ENCODE data around the gene KRT23. TPM values are rescaled to one million over a fixed set of nuclear protein-coding genes. Genes with fewer than 3 reads are reported as not detected.

Gene KRT23
- total RNA-seq, 2 experiments from 2014 or later, result not detected

DNA sequence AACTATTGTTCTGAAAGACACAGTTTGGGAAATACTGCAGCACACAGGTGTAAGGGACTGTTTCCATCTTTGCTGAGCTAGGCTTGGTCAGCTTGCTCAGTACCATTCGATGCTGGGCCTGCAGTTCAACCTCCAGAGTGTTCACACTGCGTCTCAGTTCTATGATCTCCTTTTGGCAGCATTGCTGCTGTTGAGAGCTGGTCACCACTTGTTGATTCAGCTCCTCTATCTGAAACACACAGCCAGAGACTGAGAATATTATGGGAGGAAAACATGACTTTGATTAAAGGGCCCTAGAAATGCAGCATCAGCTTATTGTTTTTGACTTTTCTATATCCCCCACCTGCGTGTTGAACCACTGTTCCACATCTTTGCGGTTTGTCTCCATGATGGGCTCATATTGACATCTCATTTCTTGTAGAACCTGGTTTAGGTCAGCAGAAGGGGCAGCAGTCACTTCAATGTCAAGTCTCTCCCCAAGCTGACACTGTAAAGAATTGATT, 24.7 kb upstream of the KRT23 start:
- Mint-ChIP-seq H3K4me1 (ENCODE audit: low read depth) (no peaks in the 10 kb centered on the region), H3K27me3 (ENCODE audit: low read depth) (peaks cover 9% of the 10 kb centered on the region), H3K36me3 (ENCODE audit: low read depth) (no peaks in the 10 kb centered on the region), H3K9me3 (no peaks in the 10 kb centered on the region), H3K4me3 (no peak overlapping the region), H3K27ac (no peak overlapping the region)
- intact Hi-C loops (cut with micrococcal nuclease), result no loop called here
- DNase-seq, result no peak
- CTCF ChIA-PET, result interaction anchor here (0.6 to 0.7 kb wide), 4 partner anchors 143 to 270 kb away, joined by 3 to 5 read pairs (median 3); partner anchors contain the start of genes KRTAP4-1 and KRTAP9-3

DNA sequence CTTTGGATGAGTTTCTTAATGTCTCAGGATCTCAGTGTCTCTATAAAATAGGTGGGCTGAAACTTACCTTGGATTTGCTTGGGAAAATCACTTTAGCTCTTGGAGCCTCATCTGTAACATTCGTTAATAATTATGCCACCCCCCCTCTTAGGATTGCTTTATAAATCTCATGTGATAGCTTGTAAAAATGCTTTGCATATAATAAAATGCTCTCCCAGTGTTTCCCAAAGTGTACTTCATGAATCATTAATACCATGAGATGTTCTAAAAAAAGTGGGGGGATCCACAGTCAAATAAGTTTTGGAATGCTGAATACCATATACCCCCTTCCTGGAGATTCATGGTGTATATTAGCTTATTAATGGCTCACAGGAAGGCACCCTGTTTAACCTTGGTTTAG, 24.1 kb upstream of the KRT23 start:
- H3K4me1 Mint-ChIP-seq (ENCODE audit: low read depth), result no peaks in the 10 kb centered on the region
- no peak overlapping the region for H3K4me3 Mint-ChIP-seq
- no peak for DNase-seq
- no peak overlapping the region for H3K27ac Mint-ChIP-seq
- intact Hi-C loops (cut with micrococcal nuclease), result no loop called here
- no peaks in the 10 kb centered on the region for H3K9me3 Mint-ChIP-seq
- CTCF ChIA-PET, result interaction anchor here (0.6 to 0.7 kb wide), 3 partner anchors 142 to 237 kb away, joined by 3 to 5 read pairs (median 3); partner anchors contain the start of gene KRTAP4-1
- H3K36me3 Mint-ChIP-seq (ENCODE audit: low read depth), result no peaks in the 10 kb centered on the region
- H3K27me3 Mint-ChIP-seq (ENCODE audit: low read depth), result peaks cover 5% of the 10 kb centered on the region

DNA sequence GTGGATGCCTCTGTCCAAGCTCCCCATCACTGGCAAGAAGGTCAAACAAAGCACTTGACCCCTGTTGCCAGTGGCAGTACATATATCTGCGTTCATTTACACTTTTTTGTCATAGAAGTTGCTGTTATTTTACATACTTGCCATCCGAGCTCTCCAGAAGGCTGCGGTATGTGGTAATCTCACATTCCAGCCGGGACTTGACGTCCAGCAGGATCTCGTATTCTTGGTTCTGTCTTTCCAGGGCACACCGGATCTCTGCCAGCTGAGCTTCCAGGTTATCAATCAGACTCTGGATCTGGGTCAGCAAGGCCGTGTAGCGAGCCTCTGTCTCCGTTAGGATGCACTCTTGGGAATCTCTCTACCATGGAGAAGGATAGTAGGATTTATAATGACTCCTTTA, 22.7 kb upstream of the KRT23 start:
- Mint-ChIP-seq H3K27me3 (ENCODE audit: low read depth) (no peaks in the 10 kb centered on the region), H3K27ac (no peak overlapping the region), H3K9me3 (no peaks in the 10 kb centered on the region), H3K36me3 (ENCODE audit: low read depth) (no peaks in the 10 kb centered on the region), H3K4me3 (no peak overlapping the region), H3K4me1 (ENCODE audit: low read depth) (no peaks in the 10 kb centered on the region)
- intact Hi-C loops (cut with micrococcal nuclease), result no loop called here
- CTCF ChIA-PET, result interaction anchor here (0.5 kb wide), 1 partner anchor 574 kb away, joined by 5 read pairs; no protein-coding TSS in a partner anchor
- no peak for DNase-seq

DNA sequence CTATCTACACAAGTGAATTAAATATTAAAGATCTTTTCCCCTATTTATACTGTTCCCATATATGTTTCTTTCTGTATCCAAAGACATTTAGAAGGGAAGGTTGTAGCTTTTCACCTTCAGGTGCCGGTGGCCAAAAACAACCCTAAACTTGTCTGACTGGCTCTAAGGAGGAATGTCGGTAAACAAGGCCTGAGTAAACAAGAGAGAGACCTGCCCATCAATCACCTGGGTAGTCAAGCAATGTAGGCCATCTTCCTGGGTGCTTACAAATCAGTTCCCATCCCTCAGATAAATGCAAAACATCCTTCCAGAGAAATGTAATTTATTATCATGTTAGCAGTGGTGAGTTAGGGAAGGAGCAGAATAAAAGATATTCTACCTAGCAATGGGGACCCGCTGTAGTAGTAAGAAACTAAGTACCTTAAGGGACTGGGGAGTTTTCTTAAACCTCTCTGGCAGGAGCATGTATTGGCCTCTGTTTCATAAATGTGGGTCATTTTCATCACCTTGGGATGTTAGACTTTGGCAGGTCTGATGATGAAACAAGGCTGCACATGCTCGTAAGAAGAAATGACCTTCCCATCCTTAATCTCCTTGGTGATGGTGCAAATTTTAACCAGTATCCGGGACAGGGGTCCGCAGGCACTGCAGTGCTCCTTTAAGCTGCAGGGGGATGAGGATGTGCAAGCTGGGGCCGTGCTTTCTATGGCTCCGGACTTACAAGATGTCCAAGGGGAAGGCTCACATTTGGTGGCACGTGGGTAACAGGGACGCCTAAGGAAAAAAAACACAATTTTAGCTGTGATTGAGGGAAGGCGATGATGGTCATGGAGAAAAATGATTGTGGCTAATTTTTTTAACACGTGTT, 20.9 kb upstream of the KRT23 start:
- no peak for DNase-seq
- CTCF ChIA-PET, result no interaction called here
- Mint-ChIP-seq H3K9me3 (no peaks in the 10 kb centered on the region), H3K36me3 (ENCODE audit: low read depth) (no peaks in the 10 kb centered on the region), H3K27me3 (ENCODE audit: low read depth) (peaks cover 4% of the 10 kb centered on the region), H3K27ac (no peak overlapping the region), H3K4me3 (no peak overlapping the region), H3K4me1 (ENCODE audit: low read depth) (no peaks in the 10 kb centered on the region)
- intact Hi-C loops (cut with micrococcal nuclease), result no loop called here

DNA sequence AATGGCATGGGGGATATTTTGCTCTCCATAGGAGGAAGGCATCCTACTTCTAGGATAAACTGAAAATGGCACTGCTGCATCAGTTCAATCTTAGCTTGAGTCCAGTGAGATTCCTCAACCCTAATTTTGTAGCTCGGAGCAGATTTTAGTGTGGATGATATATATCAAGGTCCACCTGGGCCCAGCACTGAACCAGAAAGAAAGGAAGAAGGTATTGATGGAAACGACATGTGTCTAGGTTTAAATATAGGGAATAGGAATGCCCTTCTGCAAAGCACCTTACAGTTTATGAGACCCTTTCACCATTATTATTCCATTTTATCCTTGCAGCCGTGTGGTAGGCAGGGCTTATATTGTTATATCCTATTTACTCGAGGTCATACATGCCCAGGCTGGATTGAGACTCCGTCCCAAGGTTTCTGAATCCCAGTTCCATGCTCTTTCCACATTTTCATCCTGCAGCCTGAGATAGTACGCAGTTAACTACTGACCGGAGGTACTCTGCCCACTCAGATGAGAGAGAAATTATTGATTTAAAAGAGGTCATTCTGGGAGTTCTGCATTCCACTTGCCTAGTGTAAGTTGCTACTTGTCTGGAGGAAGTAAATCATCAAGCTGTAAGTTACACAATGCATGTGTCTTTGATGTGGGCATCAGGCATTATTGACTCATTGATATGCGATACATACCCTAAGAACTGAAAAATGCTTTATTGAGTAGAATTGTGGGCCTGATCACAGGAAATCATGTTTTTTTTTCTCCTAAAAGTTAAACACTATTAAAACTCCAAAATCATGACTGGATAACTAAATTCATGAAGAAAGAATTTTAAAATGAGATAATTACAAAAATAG, 19.2 kb upstream of the KRT23 start:
- H3K4me1 Mint-ChIP-seq (ENCODE audit: low read depth), result no peaks in the 10 kb centered on the region
- H3K4me3 Mint-ChIP-seq, result no peak overlapping the region
- peaks cover 4% of the 10 kb centered on the region for H3K27me3 Mint-ChIP-seq (ENCODE audit: low read depth)
- intact Hi-C loops (cut with micrococcal nuclease), result no loop called here
- no peaks in the 10 kb centered on the region for H3K36me3 Mint-ChIP-seq (ENCODE audit: low read depth)
- no peak for DNase-seq
- H3K9me3 Mint-ChIP-seq, result no peaks in the 10 kb centered on the region
- no peak overlapping the region for H3K27ac Mint-ChIP-seq
- CTCF ChIA-PET, result no interaction called here

DNA sequence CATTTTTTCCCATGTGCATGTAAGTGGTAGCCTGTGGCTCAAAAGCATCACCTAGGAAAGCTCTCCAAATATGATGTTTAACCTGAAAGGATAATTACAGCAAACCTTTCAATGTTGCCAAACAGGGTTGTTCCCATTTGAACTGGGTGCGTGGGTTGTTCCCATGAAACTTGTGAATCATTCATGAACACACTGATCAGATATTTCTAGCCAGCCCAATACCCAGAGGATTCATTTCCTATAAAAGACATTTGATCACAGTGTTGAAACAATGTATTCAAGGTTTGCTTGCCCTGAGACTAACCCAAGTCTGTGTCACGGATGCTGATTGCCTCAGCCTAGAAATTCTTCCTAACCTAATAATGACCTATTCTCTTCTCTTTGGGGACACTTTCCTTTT, 16.4 kb upstream of the KRT23 start:
- H3K4me1 Mint-ChIP-seq (ENCODE audit: low read depth), result no peaks in the 10 kb centered on the region
- CTCF ChIA-PET, result interaction anchor here (0.6 kb wide), 1 partner anchor 747 kb away, joined by 3 read pairs; no protein-coding TSS in a partner anchor
- intact Hi-C loops (cut with micrococcal nuclease), result no loop called here
- H3K4me3 Mint-ChIP-seq, result no peak overlapping the region
- no peak overlapping the region for H3K27ac Mint-ChIP-seq
- H3K36me3 Mint-ChIP-seq (ENCODE audit: low read depth), result no peaks in the 10 kb centered on the region
- H3K27me3 Mint-ChIP-seq (ENCODE audit: low read depth), result peaks cover 10% of the 10 kb centered on the region
- DNase-seq, result no peak
- H3K9me3 Mint-ChIP-seq, result no peaks in the 10 kb centered on the region

DNA sequence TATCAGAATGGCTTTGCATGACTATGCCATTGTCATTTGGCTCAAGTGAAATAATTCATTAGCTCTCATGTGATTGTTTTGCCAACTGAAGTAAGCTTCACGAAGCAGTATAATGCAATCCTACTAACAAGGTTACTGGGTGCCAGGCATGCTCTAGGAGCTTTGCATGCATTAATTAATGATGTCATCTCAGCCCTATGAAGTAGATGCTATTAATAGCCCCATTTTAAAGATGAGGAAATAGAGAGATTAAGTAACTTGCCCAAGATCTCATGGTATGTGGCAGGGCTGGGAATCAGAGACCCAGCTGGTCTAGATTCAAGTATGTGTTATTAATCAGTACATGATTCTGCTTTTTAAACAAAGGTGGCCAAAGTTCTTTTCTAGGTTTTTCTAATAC, 15.2 kb upstream of the KRT23 start:
- no peak overlapping the region for H3K27ac Mint-ChIP-seq
- no peak overlapping the region for H3K4me3 Mint-ChIP-seq
- H3K9me3 Mint-ChIP-seq, result no peaks in the 10 kb centered on the region
- H3K36me3 Mint-ChIP-seq (ENCODE audit: low read depth), result no peaks in the 10 kb centered on the region
- H3K27me3 Mint-ChIP-seq (ENCODE audit: low read depth), result peaks cover 20% of the 10 kb centered on the region
- intact Hi-C loops (cut with micrococcal nuclease), result no loop called here
- CTCF ChIA-PET, result interaction anchor here (0.7 kb wide), 1 partner anchor 207 kb away, joined by 3 read pairs; no protein-coding TSS in a partner anchor
- no peak for DNase-seq
- no peaks in the 10 kb centered on the region for H3K4me1 Mint-ChIP-seq (ENCODE audit: low read depth)

DNA sequence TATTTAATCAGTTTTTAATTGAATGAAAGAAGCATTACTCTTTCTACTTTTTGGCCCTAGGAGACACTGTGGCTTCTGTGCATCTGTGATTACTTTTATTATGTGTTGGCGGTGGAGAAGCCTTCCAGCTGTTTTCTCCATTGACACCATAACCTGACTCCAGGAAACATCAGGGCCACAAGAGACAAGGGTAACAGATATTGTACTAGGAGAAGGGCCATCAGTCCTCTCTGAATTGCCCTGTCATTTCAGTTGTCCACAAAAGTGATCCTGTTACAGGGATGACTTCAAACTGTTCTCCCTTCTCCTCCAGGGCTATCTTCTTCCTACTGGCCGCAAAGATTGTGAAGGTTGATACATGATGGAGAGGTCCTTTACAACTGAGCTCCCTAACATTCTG, 14.7 kb upstream of the KRT23 start:
- peaks cover 22% of the 10 kb centered on the region for H3K27me3 Mint-ChIP-seq (ENCODE audit: low read depth)
- H3K9me3 Mint-ChIP-seq, result no peaks in the 10 kb centered on the region
- DNase-seq, result no peak
- intact Hi-C loops (cut with micrococcal nuclease), result no loop called here
- no peaks in the 10 kb centered on the region for H3K4me1 Mint-ChIP-seq (ENCODE audit: low read depth)
- H3K36me3 Mint-ChIP-seq (ENCODE audit: low read depth), result no peaks in the 10 kb centered on the region
- H3K4me3 Mint-ChIP-seq, result no peak overlapping the region
- CTCF ChIA-PET, result interaction anchor here (0.7 kb wide), 1 partner anchor 206 kb away, joined by 3 read pairs; no protein-coding TSS in a partner anchor
- H3K27ac Mint-ChIP-seq, result no peak overlapping the region

DNA sequence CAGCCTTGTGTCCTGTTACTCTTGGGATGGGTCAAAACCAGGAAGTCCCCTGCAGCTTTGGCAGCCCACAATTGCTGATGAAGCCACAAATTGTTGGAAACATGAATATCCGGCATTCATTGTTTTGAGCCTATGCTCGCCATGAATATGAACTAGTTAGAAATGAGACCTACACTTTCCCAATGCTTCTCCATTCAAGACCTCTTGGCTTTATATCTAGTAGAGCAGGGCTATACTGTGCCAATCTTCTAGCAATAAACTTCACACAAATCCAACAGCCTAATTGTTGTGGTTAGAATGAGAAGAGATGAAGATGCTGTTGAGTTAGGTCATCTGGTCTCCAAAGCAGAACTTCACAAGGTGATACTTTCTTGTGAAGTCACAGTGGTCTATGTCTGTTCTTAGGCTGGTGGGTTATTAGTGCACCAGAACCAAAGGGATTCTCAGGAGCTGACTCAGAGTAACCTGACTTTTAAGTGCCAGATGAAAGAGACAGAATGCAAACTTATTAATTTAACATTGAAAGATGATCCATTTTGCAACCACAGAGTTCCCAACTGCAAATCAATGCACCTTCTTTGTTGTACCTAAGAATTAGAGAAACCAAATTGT, 13.7 kb upstream of the KRT23 start:
- Mint-ChIP-seq H3K4me1 (ENCODE audit: low read depth) (no peaks in the 10 kb centered on the region), H3K27ac (no peak overlapping the region), H3K36me3 (ENCODE audit: low read depth) (no peaks in the 10 kb centered on the region), H3K27me3 (ENCODE audit: low read depth) (peaks cover 28% of the 10 kb centered on the region), H3K4me3 (no peak overlapping the region), H3K9me3 (no peaks in the 10 kb centered on the region)
- CTCF ChIA-PET, result no interaction called here
- intact Hi-C loops (cut with micrococcal nuclease), result no loop called here
- no peak for DNase-seq

DNA sequence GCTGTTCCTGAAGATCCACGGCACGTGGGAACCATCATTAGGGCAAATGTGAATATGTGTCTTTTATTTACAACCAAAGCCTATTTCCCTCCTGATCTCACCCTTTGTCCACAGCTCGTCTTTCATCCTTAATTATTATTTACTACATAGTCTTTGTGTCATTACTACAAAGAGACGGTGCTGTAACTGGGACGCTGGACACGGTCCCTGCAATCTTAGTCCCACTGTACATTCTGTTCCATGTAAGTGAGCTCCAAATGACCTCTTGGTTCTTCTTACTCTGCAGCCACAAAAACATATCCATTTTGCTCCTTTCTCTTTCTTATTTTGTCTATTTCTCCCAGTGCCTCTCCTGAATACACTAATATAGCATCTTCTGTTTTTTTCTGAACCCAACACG, 12.7 kb upstream of the KRT23 start:
- H3K4me1 Mint-ChIP-seq (ENCODE audit: low read depth), result no peaks in the 10 kb centered on the region
- no peak overlapping the region for H3K27ac Mint-ChIP-seq
- no peak for DNase-seq
- CTCF ChIA-PET, result interaction anchor here (0.6 kb wide), 1 partner anchor 13 kb away, joined by 3 read pairs; no protein-coding TSS in a partner anchor
- intact Hi-C loops (cut with micrococcal nuclease), result no loop called here
- peaks cover 28% of the 10 kb centered on the region for H3K27me3 Mint-ChIP-seq (ENCODE audit: low read depth)
- H3K9me3 Mint-ChIP-seq, result no peaks in the 10 kb centered on the region
- H3K36me3 Mint-ChIP-seq (ENCODE audit: low read depth), result no peaks in the 10 kb centered on the region
- no peak overlapping the region for H3K4me3 Mint-ChIP-seq

DNA sequence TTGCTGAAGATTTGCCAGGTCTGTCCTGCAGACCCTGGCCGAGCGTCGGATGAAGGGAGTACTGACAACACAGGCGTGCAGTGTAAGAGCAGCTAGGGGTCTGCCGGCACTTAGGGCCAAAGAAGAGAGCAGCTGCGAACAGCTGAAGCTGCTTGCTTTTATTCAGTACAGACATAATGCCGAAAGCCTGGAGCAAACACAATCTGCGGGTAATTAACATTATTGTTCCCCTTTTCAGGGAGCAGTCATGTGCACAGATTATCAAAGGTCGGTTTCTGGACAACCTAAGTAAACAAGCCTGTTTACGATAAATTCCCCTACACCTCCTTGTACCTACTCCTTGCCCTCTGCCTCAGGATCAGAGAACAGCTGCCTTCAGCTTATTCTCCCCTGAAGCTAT, 12.0 kb upstream of the KRT23 start:
- Mint-ChIP-seq H3K36me3 (ENCODE audit: low read depth) (no peaks in the 10 kb centered on the region), H3K4me3 (no peak overlapping the region), H3K4me1 (ENCODE audit: low read depth) (no peaks in the 10 kb centered on the region), H3K27ac (no peak overlapping the region), H3K9me3 (no peaks in the 10 kb centered on the region), H3K27me3 (ENCODE audit: low read depth) (peaks cover 28% of the 10 kb centered on the region)
- CTCF ChIA-PET, result interaction anchor here (0.6 kb wide), 1 partner anchor 211 kb away, joined by 4 read pairs; the partner anchor contains the start of gene KRTAP4-4
- no peak for DNase-seq
- intact Hi-C loops (cut with micrococcal nuclease), result no loop called here

DNA sequence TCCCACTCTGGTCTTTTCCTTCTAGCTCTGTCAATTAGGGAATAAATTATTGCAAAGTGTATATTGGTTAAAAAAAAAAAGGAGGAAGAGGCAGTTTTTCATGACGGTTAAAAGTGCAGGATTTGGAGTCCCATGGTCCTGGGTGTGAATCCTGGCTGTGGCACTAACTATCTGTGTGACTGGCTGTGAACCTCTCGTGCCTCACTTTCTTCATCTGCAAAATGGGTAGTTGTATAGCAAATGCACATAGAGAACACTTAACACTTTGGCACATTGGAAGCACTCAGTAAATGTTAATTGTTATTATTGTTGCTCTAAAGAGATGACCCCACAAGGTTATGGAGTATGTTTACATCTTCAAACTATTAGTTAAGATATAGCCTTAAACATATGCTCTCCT, 10.5 kb upstream of the KRT23 start:
- Mint-ChIP-seq H3K4me3 (no peak overlapping the region), H3K9me3 (no peaks in the 10 kb centered on the region), H3K4me1 (ENCODE audit: low read depth) (no peaks in the 10 kb centered on the region), H3K36me3 (ENCODE audit: low read depth) (no peaks in the 10 kb centered on the region), H3K27ac (no peak overlapping the region), H3K27me3 (ENCODE audit: low read depth) (peaks cover 36% of the 10 kb centered on the region)
- CTCF ChIA-PET, result interaction anchor here (1.3 kb wide), 1 partner anchor 23 kb away, joined by 3 read pairs; no protein-coding TSS in a partner anchor
- intact Hi-C loops (cut with micrococcal nuclease), result no loop called here
- no peak for DNase-seq

Data from activated naive CD4-positive, alpha-beta T cell treated with anti-CD3 and anti-CD28 coated beads for 36 hours (primary cell).